Measurements from ENCODE around the gene WIPF1.
"Not testable (repeated sequence)": the region's sequence is repeated elsewhere in the genome, so short reads cannot be mapped to it uniquely, and the experiment has no call there.

DNA sequence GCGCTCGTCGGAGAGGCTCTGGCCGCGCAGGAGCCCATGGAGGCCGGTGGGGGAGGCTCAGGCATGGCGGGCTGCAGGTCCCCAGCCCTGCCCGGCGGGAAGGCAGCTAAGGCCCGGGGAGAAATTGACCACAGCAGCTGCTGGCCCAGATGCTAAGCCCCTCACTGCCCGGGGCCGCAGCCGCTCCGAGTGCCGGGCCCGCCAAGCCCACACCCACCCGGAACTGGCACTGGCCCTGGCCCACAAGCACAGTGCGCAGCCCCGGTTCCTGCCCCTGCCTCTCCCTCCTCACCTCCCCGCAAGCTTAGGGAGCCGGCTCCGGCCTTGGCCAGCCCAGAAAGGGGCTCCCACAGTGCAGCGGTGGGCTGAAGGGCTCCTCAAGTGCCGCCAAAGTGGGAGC is 49.0 kb downstream of the WIPF1 start:
- TF ChIP-seq, protein P1, sequence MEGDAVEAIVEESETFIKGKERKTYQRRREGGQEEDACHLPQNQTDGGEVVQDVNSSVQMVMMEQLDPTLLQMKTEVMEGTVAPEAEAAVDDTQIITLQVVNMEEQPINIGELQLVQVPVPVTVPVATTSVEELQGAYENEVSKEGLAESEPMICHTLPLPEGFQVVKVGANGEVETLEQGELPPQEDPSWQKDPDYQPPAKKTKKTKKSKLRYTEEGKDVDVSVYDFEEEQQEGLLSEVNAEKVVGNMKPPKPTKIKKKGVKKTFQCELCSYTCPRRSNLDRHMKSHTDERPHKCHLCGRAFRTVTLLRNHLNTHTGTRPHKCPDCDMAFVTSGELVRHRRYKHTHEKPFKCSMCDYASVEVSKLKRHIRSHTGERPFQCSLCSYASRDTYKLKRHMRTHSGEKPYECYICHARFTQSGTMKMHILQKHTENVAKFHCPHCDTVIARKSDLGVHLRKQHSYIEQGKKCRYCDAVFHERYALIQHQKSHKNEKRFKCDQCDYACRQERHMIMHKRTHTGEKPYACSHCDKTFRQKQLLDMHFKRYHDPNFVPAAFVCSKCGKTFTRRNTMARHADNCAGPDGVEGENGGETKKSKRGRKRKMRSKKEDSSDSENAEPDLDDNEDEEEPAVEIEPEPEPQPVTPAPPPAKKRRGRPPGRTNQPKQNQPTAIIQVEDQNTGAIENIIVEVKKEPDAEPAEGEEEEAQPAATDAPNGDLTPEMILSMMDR (IDR thresholded peaks at IDR 0.05), result not testable (repeated sequence)
- TF ChIP-seq POLR2A (IDR thresholded peaks at IDR 0.05); POLR2AphosphoS5 (IDR thresholded peaks at IDR 0.05; ENCODE audit: insufficient read depth in 1 of 2, low read depth in 1 of 2): not testable (repeated sequence)
